ENCODE results near the gene SIGLEC11. TPM values are rescaled to one million over a fixed set of nuclear protein-coding genes. Genes with fewer than 3 reads are reported as not detected.

SIGLEC11 gene
- total and polyA plus RNA-seq, 4 donors, result 0.82 to 3.1 (median 1.6) TPM

DNA sequence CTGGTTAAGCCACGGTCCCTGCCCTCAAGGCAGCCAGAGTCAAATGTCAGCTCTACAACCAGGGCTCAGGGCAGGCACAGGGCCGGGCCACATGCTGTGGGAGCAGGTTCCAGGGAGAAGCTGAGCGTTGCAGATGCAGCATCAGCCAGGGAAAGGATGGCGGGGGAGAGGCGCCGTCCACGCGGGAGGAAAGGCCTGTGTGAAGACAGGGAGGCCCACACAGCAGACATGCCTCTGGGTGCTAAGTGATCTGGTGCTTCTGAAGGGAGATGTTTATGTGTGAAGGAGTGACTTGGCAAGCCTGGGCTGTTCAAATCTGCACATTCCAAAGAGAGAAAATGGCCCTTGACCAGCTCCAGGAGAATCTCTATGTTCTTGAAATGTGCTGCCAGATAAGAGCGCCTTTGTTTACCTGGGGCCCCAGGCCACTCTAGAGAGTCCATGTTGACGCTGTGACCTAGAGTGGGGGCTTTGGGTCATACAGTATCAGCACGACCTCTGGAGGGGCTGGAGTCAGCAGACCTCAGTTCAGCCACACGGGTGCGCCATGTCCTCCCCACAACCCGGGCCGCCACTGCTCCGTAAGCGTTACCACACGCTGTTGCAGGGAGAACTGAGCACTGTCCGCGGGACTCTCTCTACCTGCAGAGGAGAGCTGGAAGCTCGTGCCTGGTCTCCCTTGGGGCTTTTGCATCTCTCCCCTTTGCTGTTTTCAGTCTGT, 47.8 kb downstream of the SIGLEC11 start:
- H3K36me3 ChIP-seq (ENCODE audit: control insufficient read depth in 1 of 2, insufficient read depth in 2 of 2, low read length in 1 of 2), result peaks cover 0 to 1% of the 10 kb centered on the region in 2 donors
- H3K9me3 ChIP-seq (ENCODE audit: control insufficient read depth, low read length), result no peaks in the 10 kb centered on the region
- H3K4me1 ChIP-seq (ENCODE audit: control insufficient read depth in 1 of 2, insufficient read depth in 2 of 2, low read length in 2 of 2), result peaks cover 2 to 4% of the 10 kb centered on the region in 2 donors
- intact Hi-C loops (cut with DNase I), result no loop called here
- no peak for ATAC-seq (ENCODE audit: low FRiP score)
- H3K27ac ChIP-seq (ENCODE audit: low read depth in 1 of 2, low read length in 2 of 2), result no peak overlapping the region
- peak in 1 of 2 donors; percentile 47 for DNase-seq
- 85% methylated on average over 21 of the region's 21 CpGs for WGBS, 2 donors
- no peak overlapping the region for H3K4me3 ChIP-seq (ENCODE audit: low read length in 2 of 2)
- H3K27me3 ChIP-seq (ENCODE audit: control insufficient read depth in 1 of 2, insufficient read depth in 2 of 2, low read length in 1 of 2), result no peaks in the 10 kb centered on the region

DNA sequence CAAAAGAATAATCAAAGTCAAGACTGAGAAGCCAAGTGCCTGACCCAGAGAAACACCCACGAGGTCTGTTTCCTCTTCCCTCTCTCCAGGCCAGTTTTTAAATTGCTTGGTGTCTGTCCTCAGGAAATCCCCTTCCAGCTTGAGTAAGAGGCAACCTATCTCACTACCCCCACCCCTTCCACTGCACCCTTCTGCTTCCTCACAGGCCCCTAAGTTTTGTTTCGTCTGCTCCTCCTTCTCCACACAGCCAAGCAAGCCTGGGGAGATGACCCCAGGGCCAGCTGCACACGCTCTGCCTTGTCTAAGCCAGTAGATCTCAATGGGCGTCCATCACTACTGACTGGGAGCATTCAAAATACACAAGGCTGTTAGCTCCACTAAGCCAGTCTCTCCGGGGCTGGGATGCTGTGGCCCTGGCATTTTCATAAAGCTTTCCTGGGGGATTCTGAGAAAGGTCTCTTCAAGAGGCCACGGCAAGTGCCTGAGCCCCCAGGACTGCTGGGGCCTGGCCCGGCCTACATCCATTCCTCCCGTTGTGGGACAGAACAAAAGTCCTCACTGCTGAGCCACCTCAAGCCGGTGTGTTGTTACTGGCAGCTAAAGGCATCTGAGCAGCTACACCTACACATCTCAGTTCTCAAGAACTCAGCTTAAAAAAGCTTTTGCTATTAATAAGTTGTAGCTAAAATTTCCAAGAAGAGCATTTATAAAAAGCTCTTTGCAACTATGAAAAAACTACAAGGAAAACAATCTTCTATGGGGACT, 49.4 kb downstream of the SIGLEC11 start:
- Histone ChIP-seq H3K36me3 (ENCODE audit: control insufficient read depth in 1 of 2, insufficient read depth in 2 of 2, low read length in 1 of 2) (peaks cover 0 to 1% of the 10 kb centered on the region in 2 donors), H3K9me3 (ENCODE audit: control insufficient read depth, low read length) (no peaks in the 10 kb centered on the region), H3K4me3 (ENCODE audit: low read length in 2 of 2) (no peak overlapping the region), H3K4me1 (ENCODE audit: control insufficient read depth in 1 of 2, insufficient read depth in 2 of 2, low read length in 2 of 2) (peaks cover 2 to 4% of the 10 kb centered on the region in 2 donors), H3K27me3 (ENCODE audit: control insufficient read depth in 1 of 2, insufficient read depth in 2 of 2, low read length in 1 of 2) (no peaks in the 10 kb centered on the region), H3K27ac (ENCODE audit: low read depth in 1 of 2, low read length in 2 of 2) (peak overlapping the region; percentile 39 to 63)
- intact Hi-C loops (cut with DNase I), result no loop called here
- DNase-seq (peak in 1 of 2 donors; percentile 58), ATAC-seq (ENCODE audit: low FRiP score) (no peak)
- WGBS, 2 donors, result 7 to 9% methylated on average over 9 of the region's 9 CpGs

DNA sequence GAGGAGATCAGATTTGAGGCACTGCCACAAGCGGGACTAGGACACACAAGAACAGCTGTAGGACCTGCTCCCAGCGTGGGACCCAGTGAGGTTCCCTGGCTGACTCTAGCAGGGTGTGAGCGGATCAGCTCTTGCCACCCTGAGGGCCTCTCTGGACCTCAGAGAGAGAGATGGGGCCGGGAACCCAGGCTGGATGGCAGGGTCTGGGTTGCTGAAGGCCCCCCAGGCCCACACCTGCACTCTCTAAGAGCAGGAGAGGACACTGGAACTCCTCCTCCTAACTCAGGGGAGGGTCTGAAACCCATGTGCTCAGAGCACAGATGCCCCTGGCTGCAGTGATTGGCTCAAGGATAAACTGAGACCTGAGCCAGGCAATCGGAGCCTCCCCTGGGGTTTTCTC, 50.8 kb downstream of the SIGLEC11 start:
- no peaks in the 10 kb centered on the region for H3K27me3 ChIP-seq (ENCODE audit: control insufficient read depth in 1 of 2, insufficient read depth in 2 of 2, low read length in 1 of 2)
- no peak overlapping the region for H3K27ac ChIP-seq (ENCODE audit: low read depth in 1 of 2, low read length in 2 of 2)
- DNase-seq (no peak), ATAC-seq (ENCODE audit: low FRiP score) (no peak)
- H3K4me3 ChIP-seq (ENCODE audit: low read length in 2 of 2), result no peak overlapping the region
- H3K36me3 ChIP-seq (ENCODE audit: control insufficient read depth in 1 of 2, insufficient read depth in 2 of 2, low read length in 1 of 2), result peaks cover 0 to 1% of the 10 kb centered on the region in 2 donors
- intact Hi-C loops (cut with DNase I), result no loop called here
- no peaks in the 10 kb centered on the region for H3K9me3 ChIP-seq (ENCODE audit: control insufficient read depth, low read length)
- H3K4me1 ChIP-seq (ENCODE audit: control insufficient read depth in 1 of 2, insufficient read depth in 2 of 2, low read length in 2 of 2), result peaks cover 2 to 4% of the 10 kb centered on the region in 2 donors
- 93 to 94% methylated on average over 5 of the region's 5 CpGs for WGBS, 2 donors

- H3K4me1 ChIP-seq (ENCODE audit: control insufficient read depth in 1 of 2, insufficient read depth in 2 of 2, low read length in 2 of 2), result peaks cover 2 to 4% of the 10 kb centered on the region in 2 donors
- 96% methylated on average over 37 of the region's 37 CpGs for WGBS, 2 donors
- H3K4me3 ChIP-seq (ENCODE audit: low read length in 2 of 2), result no peak overlapping the region
- no peaks in the 10 kb centered on the region for H3K9me3 ChIP-seq (ENCODE audit: control insufficient read depth, low read length)
- peaks cover 0 to 1% of the 10 kb centered on the region in 2 donors for H3K36me3 ChIP-seq (ENCODE audit: control insufficient read depth in 1 of 2, insufficient read depth in 2 of 2, low read length in 1 of 2)
- DNase-seq (no peak), ATAC-seq (ENCODE audit: low FRiP score) (no peak)
- intact Hi-C loops (cut with DNase I), result no loop called here
- no peak overlapping the region for H3K27ac ChIP-seq (ENCODE audit: low read depth in 1 of 2, low read length in 2 of 2)
- no peaks in the 10 kb centered on the region for H3K27me3 ChIP-seq (ENCODE audit: control insufficient read depth in 1 of 2, insufficient read depth in 2 of 2, low read length in 1 of 2)
Measured at GRCh38 chr19:49908480-49909420, 52.2 kb downstream of the SIGLEC11 start.

DNA sequence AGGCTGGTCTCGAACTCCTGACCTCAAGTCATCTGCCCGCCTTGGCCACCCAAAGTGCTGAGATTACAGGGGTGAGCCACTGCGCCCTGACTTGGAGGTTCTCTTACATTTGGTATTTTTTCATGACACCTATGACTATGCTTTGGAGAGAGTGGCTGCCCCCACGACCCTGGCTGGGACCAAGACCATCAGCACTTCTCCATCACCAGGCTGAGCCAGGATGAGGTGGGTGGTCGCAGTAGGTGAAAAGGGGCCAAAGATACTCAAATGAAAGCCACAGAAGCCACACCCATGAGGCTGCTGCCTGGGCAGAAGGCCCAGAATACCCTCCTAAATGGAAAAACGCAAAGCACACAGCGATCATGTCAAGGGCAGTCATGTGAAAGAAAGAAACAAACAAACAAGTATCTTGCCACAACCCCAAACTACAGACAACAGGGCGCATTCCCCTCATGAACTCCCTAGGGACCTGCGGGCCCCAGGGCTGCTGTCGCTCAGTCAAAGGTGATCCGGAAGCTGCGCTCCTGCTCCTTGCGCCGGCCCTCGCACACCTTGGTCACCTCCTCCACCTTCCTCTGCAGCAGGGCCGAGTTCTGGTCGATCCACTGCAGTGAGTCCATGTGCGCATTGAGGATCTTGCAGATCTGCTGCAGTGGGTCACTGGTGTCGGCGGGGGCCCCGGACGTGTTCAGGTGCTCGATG, 53.1 kb downstream of the SIGLEC11 start:
- H3K36me3 ChIP-seq (ENCODE audit: control insufficient read depth in 1 of 2, insufficient read depth in 2 of 2, low read length in 1 of 2), result peaks cover 0 to 1% of the 10 kb centered on the region in 2 donors
- peaks cover 2 to 4% of the 10 kb centered on the region in 2 donors for H3K4me1 ChIP-seq (ENCODE audit: control insufficient read depth in 1 of 2, insufficient read depth in 2 of 2, low read length in 2 of 2)
- intact Hi-C loops (cut with DNase I), result no loop called here
- no peaks in the 10 kb centered on the region for H3K9me3 ChIP-seq (ENCODE audit: control insufficient read depth, low read length)
- no peak for ATAC-seq (ENCODE audit: low FRiP score)
- WGBS, 2 donors, result 91 to 94% methylated on average over 23 of the region's 23 CpGs
- no peaks in the 10 kb centered on the region for H3K27me3 ChIP-seq (ENCODE audit: control insufficient read depth in 1 of 2, insufficient read depth in 2 of 2, low read length in 1 of 2)
- DNase-seq, result no peak
- H3K4me3 ChIP-seq (ENCODE audit: low read length in 2 of 2), result no peak overlapping the region
- no peak overlapping the region for H3K27ac ChIP-seq (ENCODE audit: low read depth in 1 of 2, low read length in 2 of 2)

GRCh38 chr19:49906879-49907564, 54.0 kb downstream of the SIGLEC11 start:
- H3K36me3 ChIP-seq (ENCODE audit: control insufficient read depth in 1 of 2, insufficient read depth in 2 of 2, low read length in 1 of 2), result peaks cover 0 to 1% of the 10 kb centered on the region in 2 donors
- DNase-seq, result no peak
- intact Hi-C loops (cut with DNase I), result no loop called here
- ATAC-seq (ENCODE audit: low FRiP score), result no peak
- no peak overlapping the region for H3K4me3 ChIP-seq (ENCODE audit: low read length in 2 of 2)
- 87 to 90% methylated on average over 16 of the region's 16 CpGs for WGBS, 2 donors
- peaks cover 2 to 4% of the 10 kb centered on the region in 2 donors for H3K4me1 ChIP-seq (ENCODE audit: control insufficient read depth in 1 of 2, insufficient read depth in 2 of 2, low read length in 2 of 2)
- no peaks in the 10 kb centered on the region for H3K9me3 ChIP-seq (ENCODE audit: control insufficient read depth, low read length)
- no peaks in the 10 kb centered on the region for H3K27me3 ChIP-seq (ENCODE audit: control insufficient read depth in 1 of 2, insufficient read depth in 2 of 2, low read length in 1 of 2)
- H3K27ac ChIP-seq (ENCODE audit: low read depth in 1 of 2, low read length in 2 of 2), result no peak overlapping the region

GRCh38 chr19:49904136-49904535, 56.8 kb downstream of the SIGLEC11 start:
- H3K4me1 ChIP-seq (ENCODE audit: control insufficient read depth in 1 of 2, insufficient read depth in 2 of 2, low read length in 2 of 2), result no peaks in the 10 kb centered on the region
- no peaks in the 10 kb centered on the region for H3K9me3 ChIP-seq (ENCODE audit: control insufficient read depth, low read length)
- no peaks in the 10 kb centered on the region for H3K27me3 ChIP-seq (ENCODE audit: control insufficient read depth in 1 of 2, insufficient read depth in 2 of 2, low read length in 1 of 2)
- H3K4me3 ChIP-seq (ENCODE audit: low read length in 2 of 2), result no peak overlapping the region
- H3K27ac ChIP-seq (ENCODE audit: low read depth in 1 of 2, low read length in 2 of 2), result no peak overlapping the region
- H3K36me3 ChIP-seq (ENCODE audit: control insufficient read depth in 1 of 2, insufficient read depth in 2 of 2, low read length in 1 of 2), result peaks cover 0 to 1% of the 10 kb centered on the region in 2 donors
- DNase-seq, result peak in 1 of 2 donors; percentile 49
- no peak for ATAC-seq (ENCODE audit: low FRiP score)
- 68 to 72% methylated on average over 6 of the region's 6 CpGs for WGBS, 2 donors
- intact Hi-C loops (cut with DNase I), result no loop called here

Data from aorta (tissue), 5 donors.